DOHH2 (cell line): ENCODE results near the gene MYO15A.

ENCODE experiments used
- H3F3A ChIP-seq: fragments of 200-600 bp; sonication (generic), shearing (Covaris generic); 2 replicates; pipeline ENCODE4 v1.6.0; 2016; ENCODE audit warnings: antibody characterized with exemption, mild to moderate bottlenecking; ENCODE audit not compliant: control insufficient read depth, insufficient read depth
- H3K27ac ChIP-seq: fragments of 200-600 bp; sonication (generic); 2 replicates; pipeline ENCODE4 v1.5.1; 2014; ENCODE audit warnings: low read depth, mild to moderate bottlenecking, low read length, moderate library complexity
- H3K27me3 ChIP-seq: fragments of 200-600 bp; sonication (generic); 2 replicates; pipeline ENCODE4 v1.6.1; 2014; ENCODE audit warnings: mild to moderate bottlenecking, low read length, mixed read lengths; ENCODE audit not compliant: control insufficient read depth
- H3K36me3 ChIP-seq: fragments of 200-600 bp; sonication (generic); 2 replicates; pipeline ENCODE4 v1.6.1; 2014; ENCODE audit warnings: mild to moderate bottlenecking, low read length, moderate library complexity, mixed read lengths; ENCODE audit not compliant: control insufficient read depth
- H3K4me1 ChIP-seq: fragments of 200-600 bp; sonication (generic); 2 replicates; pipeline ENCODE4 v1.6.1; 2014; ENCODE audit warnings: mild to moderate bottlenecking, low read length, mixed read lengths; ENCODE audit not compliant: control insufficient read depth
- H3K4me2 ChIP-seq: fragments of 200-600 bp; sonication (generic); 2 replicates; pipeline ENCODE4 v1.6.0; 2014; ENCODE audit warnings: mild to moderate bottlenecking, low read length, moderate library complexity
- H3K4me3 ChIP-seq: fragments of 200-600 bp; sonication (generic); 2 replicates; pipeline ENCODE4 v1.5.1; 2014; ENCODE audit warnings: mild to moderate bottlenecking, low read length, mixed read lengths
- H3K79me2 ChIP-seq: fragments of 200-600 bp; sonication (generic); 2 replicates; pipeline ENCODE4 v1.6.1; 2014; ENCODE audit warnings: mild to moderate bottlenecking, low read length, mixed read lengths; ENCODE audit not compliant: control insufficient read depth
- H3K9me2 ChIP-seq: fragments of 200-600 bp; sonication (generic); replicated peaks from 2 replicates; pipeline ENCODE4 v1.6.1; 2014; ENCODE audit warnings: mild to moderate bottlenecking, low read length, mixed read lengths; ENCODE audit not compliant: control insufficient read depth
- H3K9me3 ChIP-seq: fragments of 200-600 bp; sonication (generic); 2 replicates; pipeline ENCODE4 v1.6.1; 2014; ENCODE audit warnings: antibody characterized with exemption, low read length, mixed read lengths; ENCODE audit not compliant: control insufficient read depth, insufficient read depth
- H4K20me1 ChIP-seq: fragments of 200-600 bp; sonication (generic); 2 replicates; pipeline ENCODE4 v1.6.0; 2014; ENCODE audit warnings: low read depth, mild to moderate bottlenecking, antibody characterized with exemption, low read length, moderate library complexity; ENCODE audit not compliant: control insufficient read depth, insufficient read depth
- CTCF ChIP-seq: fragments of 200-600 bp; sonication (generic); IDR thresholded peaks from one replicate; pipeline ENCODE4 v1.5.1; 2014; ENCODE audit warnings: antibody characterized with exemption, mild to moderate bottlenecking, low read depth, low read length; ENCODE audit not compliant: poor library complexity, severe bottlenecking
- EZH2phosphoT487 ChIP-seq: fragments of 200-600 bp; sonication (generic); IDR thresholded peaks from 2 replicates; pipeline ENCODE4 v1.6.1; 2017; ENCODE audit warnings: borderline replicate concordance, mild to moderate bottlenecking, antibody characterized with exemption, low read length, moderate library complexity, mixed read lengths

MYO15A gene

DNA sequence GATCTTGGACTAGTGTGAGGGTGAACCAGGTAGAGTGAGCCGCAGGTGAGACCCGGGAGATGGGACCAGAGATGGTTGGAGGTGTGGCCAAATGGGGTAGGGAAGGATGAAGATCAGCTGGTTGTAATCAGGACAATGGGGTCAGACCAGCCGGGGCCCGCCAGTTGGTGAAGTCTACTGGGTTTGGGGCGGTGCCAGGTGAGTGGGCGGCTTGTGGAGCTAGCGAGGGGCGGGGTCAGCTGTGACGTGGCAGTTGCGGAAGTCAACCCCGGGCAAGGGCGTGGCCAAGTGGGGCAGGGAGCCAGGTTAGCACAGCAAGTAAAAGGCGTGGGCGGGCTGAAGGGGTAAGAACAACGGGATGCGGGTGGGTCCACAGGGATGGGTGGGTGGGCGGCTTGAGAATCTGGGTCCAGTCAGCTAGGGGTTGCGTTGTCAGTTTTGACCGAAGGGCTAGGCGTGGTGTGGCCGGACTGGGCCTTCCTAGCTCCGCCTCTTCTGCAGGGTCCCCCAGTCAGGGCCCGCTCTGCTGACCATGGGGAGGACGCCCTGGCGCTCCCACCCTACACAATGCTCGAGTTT lies 49.6 kb downstream of the MYO15A start:
- Histone ChIP-seq H3K9me3 (no peaks in the 10 kb centered on the region), H3K36me3 (no peaks in the 10 kb centered on the region), H3K27ac (no peak overlapping the region), H3K9me2 (no peaks in the 10 kb centered on the region), H3F3A (no peaks in the 10 kb centered on the region; the same call in 1 of the 2 replicates), H3K79me2 (no peaks in the 10 kb centered on the region), H3K27me3 (peaks cover 3% of the 10 kb centered on the region; the same call in 1 of the 2 replicates), H3K4me1 (peaks cover 20% of the 10 kb centered on the region), H4K20me1 (no peaks in the 10 kb centered on the region), H3K4me2 (peak overlapping the region; percentile 87), H3K4me3 (peak overlapping the region; percentile 77)
- TF ChIP-seq CTCF, result no peak
- no peak for TF ChIP-seq EZH2phosphoT487

DNA sequence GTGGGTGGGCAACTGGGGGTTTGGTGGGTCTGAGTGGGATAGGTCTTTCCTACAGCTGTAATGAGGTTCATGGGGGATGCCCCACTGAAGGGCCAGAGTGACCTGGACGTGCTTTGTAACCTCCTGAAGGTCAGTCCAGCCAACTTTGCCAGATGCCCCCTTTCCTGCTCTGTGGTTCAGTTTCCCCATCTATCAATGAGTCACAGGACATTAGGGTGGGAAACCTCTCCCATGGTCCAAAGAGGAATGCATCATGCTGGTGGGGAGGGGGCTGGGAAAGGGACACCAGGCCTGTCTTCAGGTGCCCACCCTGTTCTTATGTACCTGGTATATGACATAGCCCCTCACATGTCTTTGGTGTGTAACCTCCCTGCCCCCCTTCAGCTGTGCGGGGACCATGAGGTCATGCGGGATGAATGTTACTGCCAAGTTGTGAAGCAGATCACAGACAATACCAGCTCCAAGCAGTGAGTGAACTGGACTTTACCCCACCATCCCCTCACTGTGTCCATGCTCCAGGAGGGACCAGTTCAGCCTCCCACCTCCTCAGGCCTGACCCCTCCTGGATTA lies 51.1 kb downstream of the MYO15A start:
- peaks cover 3% of the 10 kb centered on the region; the same call in 1 of the 2 replicates for H3K27me3 ChIP-seq
- no peaks in the 10 kb centered on the region for H3K9me2 ChIP-seq
- H3K27ac ChIP-seq, result no peak overlapping the region
- H3K9me3 ChIP-seq, result no peaks in the 10 kb centered on the region
- no peaks in the 10 kb centered on the region for H3K79me2 ChIP-seq
- H3K4me1 ChIP-seq, result peaks cover 11% of the 10 kb centered on the region
- no peaks in the 10 kb centered on the region; the same call in 1 of the 2 replicates for H3F3A ChIP-seq
- no peak for TF ChIP-seq EZH2phosphoT487
- no peak for TF ChIP-seq CTCF
- H3K4me3 ChIP-seq, result no peak overlapping the region
- no peak overlapping the region for H3K4me2 ChIP-seq
- no peaks in the 10 kb centered on the region for H4K20me1 ChIP-seq
- no peaks in the 10 kb centered on the region for H3K36me3 ChIP-seq

GRCh38 chr17:18160128-18160856 lies 51.7 kb downstream of the MYO15A start:
- H3K79me2 ChIP-seq, result no peaks in the 10 kb centered on the region
- no peak overlapping the region for H3K4me2 ChIP-seq
- H3K36me3 ChIP-seq, result no peaks in the 10 kb centered on the region
- no peaks in the 10 kb centered on the region for H4K20me1 ChIP-seq
- peaks cover 3% of the 10 kb centered on the region; the same call in 1 of the 2 replicates for H3K27me3 ChIP-seq
- no peak overlapping the region for H3K4me3 ChIP-seq
- H3F3A ChIP-seq, result no peaks in the 10 kb centered on the region; the same call in 1 of the 2 replicates
- TF ChIP-seq EZH2phosphoT487 (no peak), CTCF (no peak)
- H3K4me1 ChIP-seq, result peaks cover 11% of the 10 kb centered on the region
- H3K9me2 ChIP-seq, result no peaks in the 10 kb centered on the region
- no peaks in the 10 kb centered on the region for H3K9me3 ChIP-seq
- H3K27ac ChIP-seq, result no peak overlapping the region
